Adrenal gland (tissue), 5 donors: ENCODE data around the gene BCAS3.

Experiments
- POLR2A ChIP-seq, 2 donors: fragments of 450-650 bp; IDR thresholded peaks; one replicate each; pipeline ENCODE4 v1.6.1; 2017; ENCODE audit warnings: antibody characterized with exemption in 2 of 2, mild to moderate bottlenecking in 2 of 2, moderate library complexity in 1 of 2
- TF ChIP-seq, protein P1 (sequence below), 6 experiments: fragments of 450-650 bp in 4 of 6; fragments of 200-600 bp in 2 of 6; sonication (generic) in 1 of 6; IDR thresholded peaks; 1 replicate in 5 of 6; 2 replicates in 1 of 6; pipeline versions ENCODE4 v1.5.1 to v1.8.0; 2016 to 2021; ENCODE audit warnings: antibody characterized with exemption in 6 of 6, mild to moderate bottlenecking in 2 of 6, moderate library complexity in 1 of 6
- donor health status: DM: no; HTN: no; CAD: no.

DNA sequence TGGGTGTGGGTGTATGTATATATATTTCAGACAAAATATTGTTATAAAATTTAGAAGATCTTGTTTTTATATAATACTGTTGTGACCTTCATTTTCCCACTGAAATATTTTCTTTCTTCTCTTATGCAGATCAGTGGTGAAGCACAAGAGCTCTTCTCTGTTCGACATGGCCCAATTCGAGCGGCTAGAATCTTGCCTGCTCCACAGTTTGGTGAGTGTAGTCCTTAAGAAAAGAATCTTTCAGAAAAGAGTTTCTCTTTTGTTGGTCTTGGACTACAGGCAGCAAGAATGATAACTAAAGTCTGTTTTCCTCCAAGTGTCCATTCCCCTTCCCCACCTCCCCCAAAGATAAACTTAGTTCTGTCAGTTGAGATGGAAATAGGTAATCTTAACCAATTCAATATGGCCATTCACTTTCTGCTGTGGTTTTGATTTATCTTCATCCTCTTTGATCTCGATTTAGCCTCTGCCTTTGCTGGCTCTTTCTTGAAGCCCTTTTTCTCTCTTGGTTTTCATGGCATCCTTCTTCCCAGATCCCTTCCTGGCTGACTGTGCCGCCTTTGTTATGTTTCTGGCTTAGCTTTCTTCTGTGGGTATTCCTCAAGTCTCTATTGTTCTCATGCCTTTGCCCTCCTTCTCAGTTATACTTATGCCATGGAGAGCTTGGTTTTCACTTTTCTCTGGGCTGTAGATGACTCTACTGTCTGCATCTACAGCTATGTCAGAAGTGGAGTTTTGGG is 69.6 kb downstream of the BCAS3 start:
- TF ChIP-seq POLR2A (IDR thresholded peaks at IDR 0.05) = no peak
- TF ChIP-seq, protein P1, sequence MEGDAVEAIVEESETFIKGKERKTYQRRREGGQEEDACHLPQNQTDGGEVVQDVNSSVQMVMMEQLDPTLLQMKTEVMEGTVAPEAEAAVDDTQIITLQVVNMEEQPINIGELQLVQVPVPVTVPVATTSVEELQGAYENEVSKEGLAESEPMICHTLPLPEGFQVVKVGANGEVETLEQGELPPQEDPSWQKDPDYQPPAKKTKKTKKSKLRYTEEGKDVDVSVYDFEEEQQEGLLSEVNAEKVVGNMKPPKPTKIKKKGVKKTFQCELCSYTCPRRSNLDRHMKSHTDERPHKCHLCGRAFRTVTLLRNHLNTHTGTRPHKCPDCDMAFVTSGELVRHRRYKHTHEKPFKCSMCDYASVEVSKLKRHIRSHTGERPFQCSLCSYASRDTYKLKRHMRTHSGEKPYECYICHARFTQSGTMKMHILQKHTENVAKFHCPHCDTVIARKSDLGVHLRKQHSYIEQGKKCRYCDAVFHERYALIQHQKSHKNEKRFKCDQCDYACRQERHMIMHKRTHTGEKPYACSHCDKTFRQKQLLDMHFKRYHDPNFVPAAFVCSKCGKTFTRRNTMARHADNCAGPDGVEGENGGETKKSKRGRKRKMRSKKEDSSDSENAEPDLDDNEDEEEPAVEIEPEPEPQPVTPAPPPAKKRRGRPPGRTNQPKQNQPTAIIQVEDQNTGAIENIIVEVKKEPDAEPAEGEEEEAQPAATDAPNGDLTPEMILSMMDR (IDR thresholded peaks at IDR 0.05) = no peak
